Loucy (cell line): ENCODE measurements around the gene ARHGAP32.

Experiments used
- EZH2phosphoT487 ChIP-seq: fragments of 200-600 bp; IDR thresholded peaks from 2 replicates; pipeline ENCODE4 v1.6.1; 2018; ENCODE audit warnings: antibody characterized with exemption, mild to moderate bottlenecking, moderate library complexity, borderline replicate concordance
- TF ChIP-seq, protein P1 (sequence below): fragments of 200-600 bp; sonication (generic); conservative IDR thresholded peaks from 2 replicates; pipeline ENCODE4 v1.5.1; 2014; ENCODE audit warnings: mild to moderate bottlenecking, antibody characterized with exemption, low read length

DNA sequence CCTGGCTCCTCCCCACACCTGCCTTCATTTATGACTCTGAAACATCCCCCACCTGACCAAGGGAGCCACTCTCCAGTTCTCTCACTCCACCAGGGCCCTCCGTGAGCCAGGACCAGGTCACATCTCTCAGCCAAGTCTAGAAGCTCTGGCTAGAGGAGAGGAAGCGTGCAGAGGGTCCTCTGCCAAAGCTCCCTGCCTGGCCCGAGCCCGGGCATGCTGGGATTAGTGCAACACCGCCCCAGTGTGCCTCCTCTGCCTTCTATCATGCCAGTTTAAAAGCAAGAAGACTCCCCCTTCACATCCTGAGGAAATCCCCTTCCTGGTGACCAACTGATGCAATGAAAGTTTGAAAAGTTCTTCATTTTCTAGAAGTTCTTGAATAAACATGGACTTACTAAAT is 272.9 kb downstream of the ARHGAP32 start:
- TF ChIP-seq, protein P1, sequence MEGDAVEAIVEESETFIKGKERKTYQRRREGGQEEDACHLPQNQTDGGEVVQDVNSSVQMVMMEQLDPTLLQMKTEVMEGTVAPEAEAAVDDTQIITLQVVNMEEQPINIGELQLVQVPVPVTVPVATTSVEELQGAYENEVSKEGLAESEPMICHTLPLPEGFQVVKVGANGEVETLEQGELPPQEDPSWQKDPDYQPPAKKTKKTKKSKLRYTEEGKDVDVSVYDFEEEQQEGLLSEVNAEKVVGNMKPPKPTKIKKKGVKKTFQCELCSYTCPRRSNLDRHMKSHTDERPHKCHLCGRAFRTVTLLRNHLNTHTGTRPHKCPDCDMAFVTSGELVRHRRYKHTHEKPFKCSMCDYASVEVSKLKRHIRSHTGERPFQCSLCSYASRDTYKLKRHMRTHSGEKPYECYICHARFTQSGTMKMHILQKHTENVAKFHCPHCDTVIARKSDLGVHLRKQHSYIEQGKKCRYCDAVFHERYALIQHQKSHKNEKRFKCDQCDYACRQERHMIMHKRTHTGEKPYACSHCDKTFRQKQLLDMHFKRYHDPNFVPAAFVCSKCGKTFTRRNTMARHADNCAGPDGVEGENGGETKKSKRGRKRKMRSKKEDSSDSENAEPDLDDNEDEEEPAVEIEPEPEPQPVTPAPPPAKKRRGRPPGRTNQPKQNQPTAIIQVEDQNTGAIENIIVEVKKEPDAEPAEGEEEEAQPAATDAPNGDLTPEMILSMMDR, result no peak
- no peak for TF ChIP-seq EZH2phosphoT487
